Right kidney (tissue), 1 donor: ENCODE results near the gene ARHGEF28.

Source experiments
- DNase-seq: peaks from one replicate; pipeline ENCODE4 v3.0.0-alpha.2; 2016

The ARHGEF28 gene

DNA sequence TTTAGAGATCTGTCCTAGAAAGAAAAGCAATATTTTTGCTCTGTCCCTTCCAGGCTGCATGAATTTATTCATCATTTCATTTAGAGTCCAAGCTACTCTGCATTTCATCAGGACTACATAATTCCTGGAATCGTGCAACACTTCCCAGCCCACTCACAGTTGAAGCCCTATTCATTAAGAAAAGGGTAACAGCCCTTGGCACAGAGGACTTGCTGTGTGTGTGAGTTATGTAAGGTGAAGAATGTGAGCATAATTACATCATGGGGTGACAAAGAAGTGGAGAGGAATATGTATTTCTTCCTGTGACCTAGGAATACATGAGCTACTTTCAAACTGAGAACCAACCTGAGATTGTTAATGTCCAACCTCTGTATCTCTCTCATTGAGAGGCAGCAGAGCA lies 317.4 kb downstream of the ARHGEF28 start:
- no peak for DNase-seq

- no peak for DNase-seq
These were observed 318.6 kb downstream of the ARHGEF28 start for GRCh38 chr5:73944581-73944980.

- no peak for DNase-seq
These were observed 319.5 kb downstream of the ARHGEF28 start for GRCh38 chr5:73945505-73945904.

DNA sequence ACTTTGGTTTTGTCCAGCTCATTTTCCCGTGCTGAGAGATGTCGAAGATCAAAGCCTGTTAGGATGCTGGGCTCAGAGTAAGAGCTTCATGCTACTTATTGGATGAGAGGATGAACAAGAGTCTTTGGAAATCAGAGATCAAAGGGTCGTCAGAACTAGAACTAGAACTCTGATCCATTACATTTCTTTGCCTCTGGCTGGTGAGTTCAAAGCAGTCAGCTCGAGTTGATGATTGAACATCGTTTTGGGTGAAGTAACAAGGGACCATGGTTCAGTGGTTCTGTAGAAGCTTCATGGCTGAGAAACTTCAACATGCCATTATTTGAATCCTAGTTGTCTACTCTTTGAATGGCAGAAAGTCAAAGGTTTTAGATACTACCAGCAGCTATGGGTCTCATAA lies 320.3 kb downstream of the ARHGEF28 start:
- DNase-seq, result no peak

- peak; percentile 50 for DNase-seq
These were observed 321.1 kb downstream of the ARHGEF28 start for GRCh38 chr5:73946919-73947602.

DNA sequence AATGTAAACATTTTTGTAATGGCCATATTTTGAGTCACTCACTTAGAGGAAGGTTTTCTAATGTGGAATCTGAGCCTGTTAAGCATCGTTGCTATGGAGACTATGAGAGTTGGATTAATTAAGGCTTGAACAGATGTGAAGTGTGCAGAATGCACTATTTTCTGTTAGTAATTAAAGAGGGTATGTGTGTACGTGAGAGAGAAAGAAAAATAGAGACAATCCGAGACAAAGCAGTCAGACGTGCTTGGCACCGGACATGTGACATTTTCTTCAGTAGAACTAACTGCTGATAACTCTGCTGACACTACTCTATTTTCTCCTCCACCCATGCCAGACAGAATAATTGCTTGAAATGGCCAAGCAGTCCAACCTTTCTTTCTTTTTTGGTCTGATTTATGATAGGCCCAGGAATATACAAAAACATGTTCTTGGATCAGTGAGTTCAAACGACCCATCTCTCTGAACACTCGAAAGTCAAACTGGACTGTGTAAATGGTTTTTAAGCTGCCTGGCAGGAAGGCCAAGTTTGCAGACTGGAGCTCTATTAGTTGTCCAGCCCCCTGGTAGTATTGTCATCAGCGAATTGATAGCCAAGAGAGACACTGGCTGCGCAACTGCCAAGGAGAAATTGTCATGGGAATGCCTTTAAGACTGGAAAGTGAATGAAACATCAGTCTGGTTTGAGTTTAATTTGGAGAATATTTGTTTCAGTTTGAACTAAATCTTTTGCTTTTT lies 322.1 kb downstream of the ARHGEF28 start:
- peak; percentile 37 for DNase-seq

DNA sequence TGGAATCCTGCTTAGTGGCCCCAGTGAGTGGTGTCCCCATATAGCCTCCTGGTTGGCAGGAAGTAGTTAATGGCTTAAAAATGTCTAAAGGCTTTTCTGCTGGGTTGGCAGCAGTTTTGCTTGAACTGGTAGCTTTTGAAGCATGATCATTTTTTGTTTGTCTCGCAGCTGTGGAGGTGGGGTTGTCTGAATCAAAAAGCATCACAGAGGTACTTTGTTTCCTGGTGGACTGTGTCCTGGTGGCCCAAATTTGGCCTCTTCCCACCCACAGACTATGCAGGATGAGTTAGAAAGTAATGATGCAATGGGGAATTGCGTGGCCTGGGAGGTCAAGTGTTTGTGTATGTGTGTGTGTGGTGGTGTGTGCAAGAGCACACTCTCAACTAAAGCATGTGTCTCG lies 322.7 kb downstream of the ARHGEF28 start:
- DNase-seq, result no peak

DNA sequence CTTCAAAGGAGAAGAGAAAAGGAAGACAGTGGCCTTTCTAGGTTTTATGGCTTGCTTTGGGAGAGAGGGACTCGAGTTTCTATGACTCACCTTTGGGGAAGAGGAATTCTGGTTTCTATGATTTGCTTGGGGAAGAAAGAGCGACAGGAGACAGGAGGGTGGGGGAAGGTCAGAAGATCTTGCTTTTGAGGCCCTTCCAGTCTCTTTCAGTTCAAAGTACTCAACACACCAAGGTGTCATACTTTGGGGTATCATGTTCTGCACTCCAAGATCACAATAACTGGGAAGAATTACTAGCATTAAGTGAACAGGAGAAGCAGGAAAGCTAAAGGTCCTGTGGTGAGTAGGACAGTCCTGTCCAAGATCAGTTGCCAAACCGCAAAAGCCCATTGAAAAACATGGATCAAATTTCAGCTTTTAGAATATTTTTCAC lies 324.5 kb downstream of the ARHGEF28 start:
- no peak for DNase-seq

- DNase-seq, result no peak
These were observed 325.0 kb downstream of the ARHGEF28 start for GRCh38 chr5:73950912-73951430.

GRCh38 chr5:73952872-73953271 lies 326.9 kb downstream of the ARHGEF28 start:
- DNase-seq, result no peak

DNA sequence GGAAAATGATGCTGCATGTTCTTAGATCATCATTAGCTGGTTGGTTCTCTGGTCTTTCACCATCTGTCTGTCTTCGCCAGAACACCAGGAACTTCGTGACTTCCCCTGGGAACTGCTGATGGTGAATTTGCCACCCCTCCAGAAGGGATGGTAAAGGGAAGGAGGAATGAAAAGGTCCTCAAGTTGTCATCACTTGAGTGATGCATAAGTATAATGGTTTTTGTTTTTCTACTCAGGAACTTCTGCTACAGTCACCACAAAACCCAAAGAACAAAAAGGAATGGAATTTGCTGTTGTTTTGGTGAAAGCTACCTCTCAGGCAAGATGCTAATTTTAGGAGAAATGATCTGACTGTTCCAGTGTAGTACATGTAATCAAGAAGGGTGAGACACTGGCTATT lies 328.4 kb downstream of the ARHGEF28 start:
- no peak for DNase-seq

DNA sequence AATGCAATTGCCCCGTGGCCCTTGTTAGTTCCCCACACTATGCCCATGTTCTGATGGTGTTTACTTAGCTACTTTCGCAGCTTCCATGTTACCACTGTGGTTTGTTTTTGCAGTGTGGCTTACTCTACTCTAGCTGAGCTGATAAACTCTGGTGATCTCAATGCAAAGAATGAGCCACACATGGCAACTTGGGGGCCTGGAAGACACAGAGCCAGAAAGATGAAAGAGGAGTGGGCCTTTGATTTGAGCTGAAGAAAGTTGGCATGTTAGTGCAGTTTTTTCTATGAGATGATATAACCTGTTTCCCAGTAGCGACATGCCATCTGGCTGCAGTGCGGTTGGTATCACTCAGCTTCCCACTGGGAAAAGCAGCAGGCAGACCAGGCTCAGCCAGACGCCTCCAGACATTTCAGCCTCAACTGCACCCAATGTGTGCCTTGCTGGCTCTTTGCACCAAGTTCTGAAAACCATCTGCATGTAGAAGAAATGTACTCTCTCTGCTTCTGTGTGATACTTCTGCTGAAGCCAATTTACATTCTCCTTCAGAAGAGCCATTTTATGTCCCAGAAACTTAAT lies 329.4 kb downstream of the ARHGEF28 start:
- DNase-seq, result no peak

GRCh38 chr5:73957397-73958001 lies 331.5 kb downstream of the ARHGEF28 start:
- no peak for DNase-seq

- no peak for DNase-seq
These were observed 332.0 kb downstream of the ARHGEF28 start for GRCh38 chr5:73958037-73958436.

DNA sequence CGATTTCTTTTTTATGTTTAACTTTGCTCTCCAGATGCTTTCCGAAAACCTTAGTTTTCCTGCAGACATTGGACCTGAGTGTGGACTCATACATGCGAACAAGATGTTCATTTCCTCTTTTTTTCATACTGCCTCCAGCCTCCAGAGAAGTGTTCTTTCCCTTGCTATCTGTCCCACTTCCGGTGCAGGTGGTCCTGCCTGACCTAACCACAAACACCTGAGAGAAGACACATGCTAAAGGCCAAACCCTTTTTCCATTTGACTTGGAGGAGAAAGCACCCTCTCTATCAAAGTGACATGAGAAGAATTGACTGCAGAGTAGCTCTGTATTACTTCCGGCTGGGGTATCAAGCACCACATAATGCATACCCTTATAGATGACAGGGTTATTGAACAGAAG lies 334.0 kb downstream of the ARHGEF28 start:
- no peak for DNase-seq

DNA sequence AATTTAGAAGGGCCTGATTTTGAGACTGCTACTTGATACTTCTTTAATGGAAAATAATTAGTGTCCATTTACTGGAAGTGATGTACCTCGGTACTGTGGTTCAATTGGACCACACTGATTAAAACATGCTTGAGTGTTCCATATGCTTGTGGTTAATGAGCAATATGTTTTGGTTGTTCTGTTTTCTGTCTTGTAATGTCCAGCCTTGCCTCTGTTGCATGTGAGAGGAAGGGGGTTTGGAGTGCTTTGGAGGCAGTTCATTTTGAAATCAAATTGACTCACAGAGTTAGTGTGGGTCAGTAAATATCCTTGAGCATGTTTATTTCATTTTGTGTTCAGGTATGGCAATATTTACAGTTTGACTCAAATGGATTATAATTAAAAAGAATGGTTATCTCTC lies 334.4 kb downstream of the ARHGEF28 start:
- DNase-seq, result no peak

DNA sequence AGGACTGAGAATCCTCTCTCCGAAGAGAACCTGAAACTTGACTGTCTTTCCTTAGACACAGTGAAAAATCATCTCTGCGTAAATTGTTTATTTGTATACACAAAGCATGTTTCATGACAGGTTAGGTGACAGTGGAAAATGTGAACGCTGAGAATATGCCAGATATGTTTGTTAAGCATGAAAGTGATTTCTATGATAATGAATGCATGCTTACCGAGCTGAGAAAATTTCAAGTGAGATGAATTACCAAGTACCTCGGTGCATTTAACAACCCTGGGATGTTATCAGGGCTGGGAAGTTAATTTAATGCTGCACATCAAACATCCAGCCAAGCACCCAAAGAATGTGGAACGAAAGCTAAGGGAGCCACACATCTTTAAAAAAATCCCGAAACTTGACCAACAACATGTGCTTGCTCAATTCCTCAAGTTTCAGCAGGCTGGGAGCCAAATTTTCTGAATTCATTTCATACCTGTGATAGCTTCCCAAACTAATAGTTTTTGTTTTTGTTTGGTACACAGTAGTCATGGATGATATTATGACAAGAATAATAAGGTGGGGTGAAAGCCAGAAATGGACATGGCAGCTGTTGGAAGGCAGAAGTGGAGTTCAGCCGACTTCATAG lies 336.9 kb downstream of the ARHGEF28 start:
- no peak for DNase-seq

DNA sequence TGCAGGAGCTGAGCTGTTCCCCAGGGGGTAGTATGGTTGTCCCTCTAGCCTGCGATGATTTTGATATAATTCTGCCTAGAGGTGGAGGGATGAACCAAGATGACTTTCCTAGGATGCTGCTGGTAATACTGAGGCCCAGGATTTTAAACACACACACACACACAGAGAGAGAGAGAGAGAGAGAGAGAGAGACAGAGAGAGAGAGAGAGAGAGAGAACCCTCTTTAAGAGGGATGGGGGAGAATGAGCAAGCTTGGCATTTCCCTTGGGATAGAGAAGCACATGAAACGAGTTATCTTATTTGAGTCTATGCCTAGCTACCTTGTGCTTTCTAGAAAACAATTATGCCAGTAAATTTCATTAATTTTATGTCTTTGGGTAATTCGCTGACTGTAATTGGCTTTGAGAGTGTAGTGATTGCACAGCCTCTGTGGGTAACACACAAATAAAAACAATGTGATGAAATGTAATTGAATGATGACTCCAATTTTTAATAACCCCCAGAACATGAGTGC lies 338.4 kb downstream of the ARHGEF28 start:
- no peak for DNase-seq

- no peak for DNase-seq
These were observed 340.5 kb downstream of the ARHGEF28 start for GRCh38 chr5:73966451-73966850.

- DNase-seq, result no peak
These were observed 341.4 kb downstream of the ARHGEF28 start for GRCh38 chr5:73967347-73967746.

DNA sequence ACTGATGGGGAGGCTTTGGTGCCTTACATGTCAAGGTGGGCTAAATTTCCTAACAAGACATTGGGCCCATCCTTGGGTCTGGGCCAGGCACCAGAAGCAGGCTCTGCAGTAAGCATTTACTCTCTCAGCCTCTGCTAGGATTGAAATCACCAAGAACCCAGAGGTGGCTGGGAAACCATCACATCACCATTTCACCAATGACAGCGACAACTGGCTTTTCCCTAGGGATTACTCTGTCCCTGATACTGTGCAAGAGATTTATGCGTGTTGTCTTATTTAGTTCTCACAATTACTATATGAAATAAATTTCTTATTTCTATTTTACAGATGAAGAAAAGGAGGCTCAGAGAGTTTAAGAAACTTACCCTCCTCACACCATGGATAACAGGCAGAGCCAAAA lies 342.2 kb downstream of the ARHGEF28 start:
- no peak for DNase-seq

- DNase-seq, result no peak
These were observed 342.7 kb downstream of the ARHGEF28 start for GRCh38 chr5:73968729-73969128.
